HG03097 (cell line): Measurements from ENCODE around the gene ACO1.

Experiments used
- ATAC-seq: cut with Tn5 transposase; IDR thresholded peaks from one replicate; pipeline ENCODE4 v1.9.1; 2021; ENCODE audit not compliant: unreplicated experiment, low FRiP score

ACO1 gene

GRCh38 chr9:32413424-32413823 lies 29.0 kb downstream of the ACO1 start:
- no peak for ATAC-seq

- ATAC-seq, result no peak
Measured at GRCh38 chr9:32414856-32415255, 30.4 kb downstream of the ACO1 start.

GRCh38 chr9:32419921-32420320 lies 35.5 kb downstream of the ACO1 start:
- no peak for ATAC-seq

GRCh38 chr9:32422237-32422806 lies 37.9 kb downstream of the ACO1 start:
- no peak for ATAC-seq

- no peak for ATAC-seq
Measured at GRCh38 chr9:32423371-32423770, 38.9 kb downstream of the ACO1 start.

- no peak for ATAC-seq
Measured at GRCh38 chr9:32424616-32425015, 40.2 kb downstream of the ACO1 start.

GRCh38 chr9:32426278-32426939 lies 42.0 kb downstream of the ACO1 start:
- ATAC-seq, result peak; percentile 57

- no peak for ATAC-seq
Measured at GRCh38 chr9:32427111-32427873, 42.8 kb downstream of the ACO1 start.

- no peak for ATAC-seq
Measured at GRCh38 chr9:32430720-32431119, 46.3 kb downstream of the ACO1 start.

GRCh38 chr9:32431196-32431595 lies 46.8 kb downstream of the ACO1 start:
- no peak for ATAC-seq

- ATAC-seq, result no peak
Measured at GRCh38 chr9:32431940-32432555, 47.6 kb downstream of the ACO1 start.

GRCh38 chr9:32434892-32435291 lies 50.4 kb downstream of the ACO1 start:
- no peak for ATAC-seq

- ATAC-seq, result no peak
Measured at GRCh38 chr9:32441678-32442077, 57.2 kb downstream of the ACO1 start.

GRCh38 chr9:32442433-32442832 lies 58.0 kb downstream of the ACO1 start:
- peak; percentile 63 for ATAC-seq

- ATAC-seq, result no peak
Measured at GRCh38 chr9:32449969-32450368, 65.5 kb downstream of the ACO1 start.

GRCh38 chr9:32454280-32454679 lies 69.8 kb downstream of the ACO1 start:
- no peak for ATAC-seq

GRCh38 chr9:32455738-32456137 lies 71.3 kb downstream of the ACO1 start:
- no peak for ATAC-seq

- ATAC-seq, result no peak
Measured at GRCh38 chr9:32456564-32456963, 72.1 kb downstream of the ACO1 start.

- ATAC-seq, result no peak
Measured at GRCh38 chr9:32463500-32464293, 79.3 kb downstream of the ACO1 start.

GRCh38 chr9:32468740-32469139 lies 84.3 kb downstream of the ACO1 start:
- ATAC-seq, result no peak

GRCh38 chr9:32472344-32472743 lies 87.9 kb downstream of the ACO1 start:
- ATAC-seq, result no peak
